ENCODE results near the gene MYCBPAP.

MYCBPAP gene

DNA sequence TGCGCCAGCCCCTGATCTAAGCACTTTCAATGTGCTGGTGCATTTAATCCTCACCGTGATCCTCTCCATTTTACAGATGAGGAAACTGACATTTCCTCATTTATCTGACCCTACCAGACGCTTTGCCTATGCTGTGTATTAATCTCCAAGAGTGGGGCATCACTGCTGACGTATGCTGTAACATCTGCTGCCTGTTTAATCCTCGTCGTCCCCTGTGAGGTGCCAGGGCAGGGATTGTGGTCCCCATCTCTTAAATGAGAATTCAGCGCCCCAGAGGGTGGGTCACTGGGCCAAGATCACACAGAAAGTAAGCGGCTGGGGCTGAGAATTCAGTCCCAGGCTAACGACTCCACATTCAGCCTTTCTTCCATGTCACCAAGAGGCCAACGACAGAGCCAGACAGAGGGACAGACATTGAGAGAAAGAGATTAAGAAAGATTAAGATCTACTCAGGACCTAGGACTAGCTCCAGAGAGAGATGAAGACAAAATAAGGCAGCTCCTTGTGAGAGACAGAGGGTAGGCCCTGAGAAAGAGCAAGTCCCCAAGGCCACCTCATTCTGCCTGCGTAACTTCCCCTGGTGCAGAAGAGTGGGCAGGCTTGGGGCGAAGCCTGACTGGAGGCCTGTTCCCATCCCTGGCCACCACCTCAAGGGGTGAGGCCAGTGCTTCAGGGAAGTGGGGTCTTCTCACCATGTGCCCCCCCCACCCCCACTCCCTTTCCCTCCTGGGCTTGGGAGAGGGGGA is 65.8 kb downstream of the MYCBPAP start:
- DNase-seq: no peak

DNA sequence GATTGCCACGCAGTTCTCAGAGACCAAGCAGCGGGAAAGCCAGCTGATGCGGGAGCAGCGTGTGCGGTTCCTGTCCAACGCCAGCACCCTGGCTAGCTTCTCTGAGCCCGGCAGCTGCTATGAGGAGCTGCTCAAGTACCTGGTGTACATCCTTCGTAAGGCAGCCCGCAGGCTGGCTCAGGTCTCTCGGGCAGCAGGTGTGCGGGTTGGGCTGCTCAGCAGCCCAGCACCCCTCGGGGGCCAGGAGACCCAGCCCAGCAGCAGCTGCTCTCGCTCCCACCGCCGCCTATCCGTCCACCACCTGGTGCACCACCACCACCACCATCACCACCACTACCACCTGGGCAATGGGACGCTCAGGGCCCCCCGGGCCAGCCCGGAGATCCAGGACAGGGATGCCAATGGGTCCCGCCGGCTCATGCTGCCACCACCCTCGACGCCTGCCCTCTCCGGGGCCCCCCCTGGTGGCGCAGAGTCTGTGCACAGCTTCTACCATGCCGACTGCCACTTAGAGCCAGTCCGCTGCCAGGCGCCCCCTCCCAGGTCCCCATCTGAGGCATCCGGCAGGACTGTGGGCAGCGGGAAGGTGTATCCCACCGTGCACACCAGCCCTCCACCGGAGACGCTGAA is 67.5 kb downstream of the MYCBPAP start:
- DNase-seq: no peak

DNA sequence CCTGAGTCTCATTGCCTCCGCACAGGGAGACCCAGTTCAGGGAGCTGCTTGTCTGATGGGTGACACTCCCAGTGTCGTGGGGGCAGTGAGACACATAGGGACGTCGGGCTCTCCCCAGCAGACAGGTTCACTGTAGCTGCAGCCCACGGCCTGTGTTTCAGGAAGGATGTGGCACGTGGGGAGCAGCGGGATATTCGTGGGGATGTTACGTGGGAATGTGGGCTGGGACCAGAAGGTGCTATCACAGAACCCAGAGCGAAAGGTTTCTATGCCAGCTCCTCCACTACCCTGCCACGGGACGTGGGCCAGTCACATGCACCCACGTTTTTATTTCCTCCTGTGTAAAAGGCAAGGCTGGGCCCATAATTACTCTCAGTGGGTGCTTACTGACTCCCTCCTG is 68.6 kb downstream of the MYCBPAP start:
- DNase-seq: no peak

DNA sequence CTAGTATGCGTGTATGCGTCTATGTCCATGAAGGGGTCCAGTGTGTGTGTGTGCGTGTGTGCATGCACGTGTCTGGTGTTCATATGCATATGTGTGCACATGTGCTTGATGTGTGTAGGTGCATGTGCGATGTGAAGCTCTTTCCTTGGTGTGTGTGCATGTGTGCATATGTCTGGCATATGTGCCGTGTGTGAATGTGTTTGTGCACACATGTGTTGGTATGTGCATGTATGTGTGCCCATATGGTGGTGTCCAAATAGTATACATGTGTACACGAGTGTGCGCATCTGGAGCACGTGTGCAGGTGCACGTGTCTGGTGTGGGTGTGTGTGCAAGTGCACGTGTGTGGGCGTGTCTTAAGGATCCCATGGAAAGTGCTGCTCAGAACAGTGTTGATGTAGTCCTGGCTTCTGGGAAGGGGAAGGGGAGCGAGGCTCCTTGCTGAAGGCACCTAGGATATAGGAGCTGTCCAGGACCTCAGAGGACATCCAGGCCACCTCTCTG is 69.3 kb downstream of the MYCBPAP start:
- no peak for DNase-seq

DNA sequence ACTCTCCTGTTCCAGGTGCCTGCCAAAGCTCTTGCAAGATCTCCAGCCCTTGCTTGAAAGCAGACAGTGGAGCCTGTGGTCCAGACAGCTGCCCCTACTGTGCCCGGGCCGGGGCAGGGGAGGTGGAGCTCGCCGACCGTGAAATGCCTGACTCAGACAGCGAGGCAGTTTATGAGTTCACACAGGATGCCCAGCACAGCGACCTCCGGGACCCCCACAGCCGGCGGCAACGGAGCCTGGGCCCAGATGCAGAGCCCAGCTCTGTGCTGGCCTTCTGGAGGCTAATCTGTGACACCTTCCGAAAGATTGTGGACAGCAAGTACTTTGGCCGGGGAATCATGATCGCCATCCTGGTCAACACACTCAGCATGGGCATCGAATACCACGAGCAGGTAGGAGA is 69.9 kb downstream of the MYCBPAP start:
- DNase-seq: no peak

DNA sequence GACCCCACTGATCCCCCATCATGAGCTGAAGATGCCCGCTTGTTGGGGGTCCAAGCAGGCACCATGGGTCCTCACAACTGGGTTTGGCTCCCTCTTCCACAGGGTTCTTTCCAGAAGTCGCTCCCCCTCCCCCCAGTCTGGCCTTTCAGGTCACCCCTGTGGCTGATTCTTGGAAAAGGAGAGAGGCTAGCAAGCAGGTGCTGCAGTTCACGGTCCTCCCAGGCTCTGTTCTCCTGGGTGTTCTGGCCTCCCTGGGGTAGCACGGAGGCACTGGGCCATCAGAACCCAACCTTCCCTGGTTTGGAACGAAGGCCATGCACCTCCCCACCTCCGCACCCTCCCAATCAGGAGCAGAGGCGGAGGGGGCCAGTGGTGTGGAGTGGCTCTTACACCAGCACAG is 71.2 kb downstream of the MYCBPAP start:
- no peak for DNase-seq

DNA sequence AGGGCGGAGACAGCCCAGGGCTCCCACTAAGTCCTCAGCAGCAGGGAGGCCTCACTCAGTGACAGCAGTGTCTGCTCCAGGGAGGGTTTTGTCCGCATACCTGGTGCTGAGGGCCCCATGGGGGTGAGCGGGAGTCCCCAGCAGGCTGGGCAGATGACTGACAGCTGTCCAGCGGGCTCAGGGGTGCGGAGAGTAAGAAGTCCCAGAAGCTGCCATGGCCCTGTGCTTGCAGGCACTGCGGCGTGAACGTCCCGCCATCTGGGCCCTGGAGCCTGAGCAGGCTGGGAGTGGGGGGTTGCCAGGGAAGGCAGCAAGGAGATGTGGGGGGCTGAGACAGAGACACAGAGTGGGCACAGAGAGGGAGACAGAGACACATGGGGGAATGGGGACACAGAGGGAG is 72.4 kb downstream of the MYCBPAP start:
- no peak for DNase-seq
